ENCODE data around the gene DIS3L.
A peak's percentile ranks its signal among the peaks of the same experiment; 100 is the strongest.
"Not testable (repeated sequence)": the region's sequence is repeated elsewhere in the genome, so short reads cannot be mapped to it uniquely, and the experiment has no call there.

DIS3L gene

DNA sequence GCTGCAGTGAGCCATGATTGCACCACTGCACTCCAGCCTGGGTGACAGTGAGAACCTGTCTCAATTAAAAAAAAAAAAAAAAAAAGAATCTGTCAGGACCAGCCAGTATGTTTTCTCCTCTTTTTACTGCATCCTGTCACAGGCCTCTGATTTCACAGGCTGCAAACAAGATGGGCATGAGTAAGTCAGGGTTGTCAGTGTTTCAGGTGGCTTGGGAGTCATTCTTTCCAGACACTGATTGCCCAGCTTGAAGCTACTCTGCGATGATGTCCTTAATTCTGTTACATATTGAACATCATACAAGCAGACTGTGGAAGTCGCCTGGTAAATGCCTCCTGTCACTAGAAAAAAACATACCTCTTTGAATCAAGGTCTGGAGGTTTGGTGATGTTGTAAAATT lies 18.8 kb downstream of the DIS3L start:
- no peak for DNase-seq

DNA sequence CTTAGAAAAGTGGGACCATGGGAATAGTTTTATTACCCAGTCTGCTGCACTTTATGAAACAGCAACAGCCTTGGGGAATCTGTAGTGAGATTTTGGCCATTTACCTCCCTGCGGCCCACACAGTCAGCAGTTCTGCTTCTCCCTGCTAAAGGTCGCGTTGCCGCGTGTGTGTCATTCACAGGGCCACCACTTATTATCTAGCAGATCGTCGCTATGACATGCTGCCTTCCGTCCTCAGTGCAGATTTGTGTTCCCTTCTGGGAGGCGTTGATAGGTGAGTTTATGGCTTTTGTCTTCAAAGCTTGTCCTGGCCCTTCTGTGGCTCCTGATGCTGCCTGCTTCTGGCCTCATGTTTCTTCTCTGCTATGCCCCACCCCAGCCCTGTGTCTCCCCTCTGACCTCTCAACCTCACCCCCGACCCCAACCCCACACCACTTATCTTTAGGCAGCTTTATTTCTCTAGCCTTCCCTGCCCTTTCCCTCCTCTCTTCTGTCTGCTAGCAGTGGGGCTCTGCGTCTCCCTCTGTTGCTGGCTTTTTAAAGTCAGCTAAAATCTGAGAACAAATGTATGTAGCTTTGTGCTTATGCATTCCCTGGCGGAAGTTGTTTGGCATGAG lies 30.1 kb downstream of the DIS3L start:
- DNase-seq = no peak

GRCh38 chr15:66326051-66326450 lies 32.7 kb downstream of the DIS3L start:
- DNase-seq = no peak

GRCh38 chr15:66327736-66328135 lies 34.4 kb downstream of the DIS3L start:
- DNase-seq = no peak

GRCh38 chr15:66328771-66329170 lies 35.4 kb downstream of the DIS3L start:
- no peak for DNase-seq

- DNase-seq = not testable (repeated sequence)
Observed at GRCh38 chr15:66348530-66348929, 55.2 kb downstream of the DIS3L start.

DNA sequence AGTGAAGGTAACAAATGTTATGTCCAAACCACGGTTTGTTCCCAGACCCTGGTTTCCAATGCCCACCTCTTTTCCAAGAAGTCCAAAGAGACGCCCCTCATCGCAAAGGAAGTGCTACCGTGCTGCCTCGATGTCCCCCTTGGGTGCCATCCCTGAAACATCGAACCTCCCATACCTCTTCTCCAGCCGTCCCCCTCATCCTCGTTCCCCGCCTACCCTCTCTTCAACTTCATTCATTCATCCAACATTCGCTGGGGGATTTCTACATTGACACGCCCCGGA lies 62.6 kb downstream of the DIS3L start:
- DNase-seq = no peak

DNA sequence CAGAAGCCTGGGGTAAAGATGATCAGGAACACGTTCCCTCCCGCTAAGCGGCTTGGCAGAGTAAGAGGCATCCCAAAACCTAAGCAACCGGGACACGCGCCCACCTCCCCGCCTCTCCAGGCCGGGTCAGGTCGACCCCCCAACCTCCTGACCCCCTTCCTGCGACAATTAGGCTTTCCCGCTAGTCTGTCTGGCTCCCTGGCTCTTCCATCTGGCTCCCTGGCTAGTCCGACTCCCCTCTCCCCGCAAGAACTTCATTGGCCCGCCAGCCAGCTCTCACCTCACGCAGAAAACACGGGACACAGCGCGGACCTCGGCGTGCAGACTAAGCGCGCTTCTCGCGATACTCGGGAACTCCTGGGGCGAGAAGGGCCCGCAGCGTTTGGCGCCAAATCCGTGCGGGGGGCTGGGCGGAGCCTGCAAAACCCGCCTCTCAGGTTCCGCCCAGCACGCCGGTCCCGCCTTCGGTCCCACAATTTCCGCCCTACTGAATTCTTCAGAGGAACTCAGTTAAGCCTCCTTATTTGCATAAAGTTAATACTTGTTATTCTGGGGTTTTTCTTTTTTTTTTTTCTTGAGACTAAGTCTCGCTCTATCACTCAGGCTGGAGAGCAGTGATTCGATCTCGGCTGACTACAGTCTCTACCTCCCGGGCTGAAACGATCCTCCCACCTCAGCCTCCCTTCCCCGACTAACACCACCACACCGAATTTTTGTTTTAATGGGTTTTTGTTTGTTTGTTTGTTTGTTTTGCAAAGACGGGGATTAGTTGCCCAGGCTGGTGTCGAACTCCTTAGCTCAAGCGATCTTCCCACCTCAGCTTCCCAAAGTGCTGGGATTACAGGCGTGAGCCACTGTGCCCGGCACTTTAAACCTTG lies 63.2 kb downstream of the DIS3L start, which contains the start of gene TIPIN:
TSS of gene TIPIN (minus strand) at position 327 of the 878 bp plus-strand sequence. CDS start 3,738 bp downstream, outside the sequence.
- DNase-seq = peak; percentile 74

- no peak for DNase-seq
Observed at GRCh38 chr15:66359740-66360139, 66.4 kb downstream of the DIS3L start.

GRCh38 chr15:66361745-66362460 lies 68.5 kb downstream of the DIS3L start:
- not testable (repeated sequence) for DNase-seq

- DNase-seq = no peak
Observed at GRCh38 chr15:66362776-66363175, 69.4 kb downstream of the DIS3L start.

DNA sequence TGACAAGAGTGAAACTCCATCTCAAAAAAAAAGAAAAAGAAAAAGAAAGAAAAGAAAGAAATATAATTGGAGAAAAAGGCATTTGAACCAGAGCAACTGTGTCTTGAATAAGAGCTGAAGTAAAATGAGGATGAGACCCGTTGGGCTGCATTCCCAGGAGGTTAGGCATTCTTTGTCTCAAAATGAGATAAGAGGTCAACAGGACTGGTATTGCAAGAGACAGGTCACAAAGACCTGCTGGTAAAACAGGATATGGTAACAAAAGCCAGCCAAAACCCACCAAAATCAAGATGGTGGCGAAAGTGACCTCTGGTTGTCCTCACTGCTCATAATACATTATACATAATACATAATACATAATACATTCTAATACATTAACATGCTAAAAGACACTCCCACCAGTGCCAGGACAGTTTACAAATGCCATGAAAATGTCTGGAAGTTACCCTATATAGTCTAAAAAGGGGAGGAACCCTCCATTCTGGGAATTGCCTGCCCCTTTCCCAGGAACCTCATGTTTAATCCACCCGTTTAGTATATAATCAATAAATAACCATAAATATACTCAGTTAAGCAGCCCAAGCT lies 71.7 kb downstream of the DIS3L start:
- no peak for DNase-seq

- peak; percentile 4 for DNase-seq
Observed at GRCh38 chr15:66369773-66370651, 76.6 kb downstream of the DIS3L start.

DNA sequence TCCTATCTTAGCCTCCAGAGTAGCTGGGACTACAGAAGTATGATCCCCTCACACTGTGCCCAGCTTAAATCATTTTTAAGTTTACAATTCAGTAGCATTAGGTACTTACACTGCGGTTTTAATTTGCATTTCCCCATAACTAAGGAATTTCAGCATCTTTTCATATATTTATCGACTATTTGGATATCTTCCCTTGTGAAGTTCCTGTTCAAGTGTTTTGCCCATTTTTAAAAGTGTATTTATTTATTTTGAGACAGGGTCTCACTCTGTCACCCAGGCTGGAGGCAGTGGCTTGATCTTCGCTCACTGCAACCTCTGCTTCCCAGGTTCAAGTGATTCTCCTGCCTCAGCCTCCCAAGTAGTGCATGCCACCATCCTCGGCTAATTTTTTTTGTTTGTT lies 80.8 kb downstream of the DIS3L start:
- DNase-seq = no peak

DNA sequence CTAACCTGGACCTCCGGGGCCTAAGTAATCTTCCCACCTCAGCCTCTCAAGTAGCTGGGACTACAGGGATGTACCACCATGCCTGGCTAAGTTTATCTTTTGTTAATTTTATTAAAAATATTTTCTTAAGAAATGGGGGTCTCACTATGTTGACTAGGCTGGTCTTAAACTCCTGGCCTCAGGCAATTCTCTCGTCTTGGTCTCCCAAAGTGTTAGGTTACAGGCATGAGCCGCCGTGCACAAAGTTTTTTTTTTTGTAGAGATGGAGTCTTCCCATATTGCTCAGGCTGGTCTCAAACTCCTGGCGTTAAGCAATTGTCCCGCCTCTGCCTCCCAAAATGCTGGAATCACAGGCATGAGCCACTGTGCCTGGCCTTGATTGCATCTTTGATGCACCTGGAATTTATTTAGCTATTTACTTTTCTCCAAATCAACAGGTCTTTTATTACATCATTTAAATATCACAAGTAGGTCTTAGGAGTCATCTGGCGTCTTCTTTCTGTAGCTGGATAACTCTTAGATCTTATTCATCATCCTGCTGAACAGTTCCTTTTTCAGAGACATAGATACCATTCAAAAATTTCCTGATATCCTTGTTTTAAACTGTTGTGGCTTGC lies 85.6 kb downstream of the DIS3L start:
- no peak for DNase-seq

DNA sequence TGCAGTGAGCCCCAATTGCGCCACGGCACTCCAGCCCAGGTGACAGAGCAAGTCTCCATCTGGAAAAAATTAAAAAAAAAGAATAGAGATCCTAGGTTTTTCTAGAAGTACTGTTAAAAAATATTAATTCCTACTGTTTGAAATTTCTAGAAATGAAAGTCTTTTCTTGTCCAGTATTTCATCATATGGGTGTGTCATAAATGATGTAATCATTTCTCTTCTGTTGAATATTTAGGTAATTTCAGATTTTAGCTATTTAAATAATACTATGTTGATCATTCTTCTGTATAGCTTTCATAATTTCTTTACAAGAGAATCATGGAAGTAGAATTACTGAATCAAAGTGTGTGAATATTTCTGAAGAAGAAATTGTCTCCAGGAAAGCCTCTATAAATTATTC lies 88.0 kb downstream of the DIS3L start:
- not testable (repeated sequence) for DNase-seq

Measured in DMS79 (cell line).